Central memory CD4-positive, alpha-beta T cell (primary cell): Measurements from ENCODE around the gene NQO2.
"Not testable (repeated sequence)": the region's sequence is repeated elsewhere in the genome, so short reads cannot be mapped to it uniquely, and the experiment has no call there.

Experiments used
- DNase-seq: peaks from one replicate; pipeline ENCODE4 v3.0.0; 2022

Gene NQO2

GRCh38 chr6:2989332-2990247 is 10.1 kb upstream of the NQO2 start:
- peak; percentile 91 for DNase-seq

- peak; percentile 10 for DNase-seq
These were observed 9.3 kb upstream of the NQO2 start for GRCh38 chr6:2990248-2990931.

DNA sequence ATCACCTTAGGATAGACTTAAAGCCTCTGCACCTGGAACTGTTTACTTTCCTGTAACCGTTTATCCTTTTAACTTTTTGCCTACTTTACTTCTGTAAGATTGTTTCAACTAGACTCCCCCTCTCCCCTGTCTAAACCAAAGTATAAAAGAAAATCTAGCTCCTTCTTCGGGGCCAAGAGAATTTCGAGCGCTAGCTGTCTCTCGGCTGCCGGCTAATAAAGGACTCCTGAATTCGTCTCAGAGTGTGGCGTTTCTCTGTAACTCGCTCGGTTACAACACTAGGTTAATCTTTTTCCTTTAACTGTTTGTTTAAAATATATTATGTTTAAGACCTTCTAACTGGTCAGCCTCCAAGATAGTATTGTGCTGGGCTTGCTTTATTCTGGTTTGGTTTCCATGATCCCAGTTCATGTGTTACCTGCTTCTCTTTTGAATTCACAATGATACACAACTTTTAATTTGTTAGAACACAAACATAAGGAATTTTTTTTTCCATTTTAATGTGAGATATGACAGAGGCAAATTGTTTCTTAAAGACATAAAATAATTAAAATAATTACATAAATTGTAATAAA is 8.7 kb upstream of the NQO2 start:
- no peak for DNase-seq

GRCh38 chr6:2992330-2992979 is 7.2 kb upstream of the NQO2 start:
- no peak for DNase-seq

GRCh38 chr6:2993755-2994317 is 5.9 kb upstream of the NQO2 start:
- DNase-seq: no peak

- DNase-seq: peak; percentile 73
These were observed 1.3 kb upstream of the NQO2 start for GRCh38 chr6:2998249-2998997.

DNA sequence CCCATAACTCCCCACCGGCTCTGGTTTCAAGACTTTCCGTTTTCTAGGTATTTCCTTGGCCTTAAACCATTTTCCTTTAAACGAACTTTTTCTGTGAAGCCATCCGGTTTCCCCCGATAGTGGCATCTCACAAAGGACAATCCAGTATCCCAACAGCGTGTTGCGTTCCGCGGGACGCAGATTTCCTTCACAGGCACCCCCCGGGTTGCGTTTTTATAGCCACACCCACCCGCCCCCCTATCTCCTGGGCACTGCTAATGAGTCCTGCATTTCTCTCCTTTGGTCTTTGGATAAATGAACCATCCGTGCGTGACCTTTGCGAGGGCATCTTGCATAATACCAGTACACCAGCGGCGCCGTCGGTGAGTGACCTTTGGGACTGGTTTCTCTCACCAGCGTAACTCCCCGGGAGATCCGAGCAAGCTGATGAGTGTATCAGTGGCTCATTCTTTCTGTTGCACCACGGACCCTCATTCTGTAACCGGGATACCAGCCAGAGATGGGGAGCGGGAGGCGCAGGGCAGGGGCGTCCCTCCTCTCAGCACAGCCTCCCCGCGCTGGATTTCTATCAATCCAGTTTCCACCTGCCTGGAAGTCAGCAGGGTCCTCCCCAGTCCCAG is 586 bp upstream of the NQO2 start:
- no peak for DNase-seq

- no peak for DNase-seq
These were observed 1.6 kb downstream of the NQO2 start for GRCh38 chr6:3001146-3001772.

GRCh38 chr6:3001773-3002293 is 2.1 kb downstream of the NQO2 start:
- peak; percentile 49 for DNase-seq

GRCh38 chr6:3003226-3003625 is 3.5 kb downstream of the NQO2 start:
- not testable (repeated sequence) for DNase-seq

- DNase-seq: no peak
These were observed 5.4 kb downstream of the NQO2 start for GRCh38 chr6:3005077-3005476.

DNA sequence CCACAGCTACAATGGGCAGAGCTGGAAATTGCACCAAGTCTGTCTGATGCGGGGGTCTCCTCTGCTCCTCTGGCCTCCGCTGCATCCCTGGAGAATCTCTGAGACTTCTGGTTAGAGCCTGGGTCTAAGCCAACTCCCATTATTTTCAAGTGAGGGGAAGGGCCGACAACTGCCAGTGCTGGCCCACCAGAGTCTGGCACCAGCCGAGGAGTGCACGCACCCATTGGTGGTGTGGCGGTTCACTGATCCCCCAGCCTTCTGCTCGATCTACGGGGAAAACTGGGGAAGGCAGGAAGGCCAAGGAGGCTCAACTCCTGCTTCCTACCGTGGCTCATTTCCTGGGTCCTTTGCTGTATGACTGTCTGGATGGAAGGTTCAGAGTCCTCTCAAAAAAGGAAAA is 6.2 kb downstream of the NQO2 start:
- no peak for DNase-seq

DNA sequence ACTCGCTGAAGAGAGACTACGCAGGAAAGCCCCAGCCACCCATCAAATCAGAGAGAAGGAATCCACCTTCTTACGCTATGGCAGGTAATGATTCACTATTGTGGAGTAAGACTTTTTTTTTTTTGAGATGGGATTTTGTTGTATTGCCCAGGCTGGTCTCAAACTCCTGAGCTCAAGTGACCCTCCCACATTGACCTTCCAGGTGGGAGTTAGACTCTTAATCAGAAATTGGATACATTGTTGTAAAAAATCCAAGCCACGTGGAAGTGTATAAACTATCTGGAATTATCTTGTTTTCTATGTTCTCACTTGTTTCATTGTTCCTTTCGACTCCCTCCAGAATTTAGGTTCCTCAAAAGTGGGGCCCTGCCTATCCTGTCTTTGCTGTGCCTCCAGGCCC is 6.8 kb downstream of the NQO2 start:
- DNase-seq: no peak

- no peak for DNase-seq
These were observed 7.9 kb downstream of the NQO2 start for GRCh38 chr6:3007571-3007970.

GRCh38 chr6:3008712-3009265 is 9.1 kb downstream of the NQO2 start:
- not testable (repeated sequence) for DNase-seq

- no peak for DNase-seq
These were observed 10.2 kb downstream of the NQO2 start for GRCh38 chr6:3009930-3010329.

DNA sequence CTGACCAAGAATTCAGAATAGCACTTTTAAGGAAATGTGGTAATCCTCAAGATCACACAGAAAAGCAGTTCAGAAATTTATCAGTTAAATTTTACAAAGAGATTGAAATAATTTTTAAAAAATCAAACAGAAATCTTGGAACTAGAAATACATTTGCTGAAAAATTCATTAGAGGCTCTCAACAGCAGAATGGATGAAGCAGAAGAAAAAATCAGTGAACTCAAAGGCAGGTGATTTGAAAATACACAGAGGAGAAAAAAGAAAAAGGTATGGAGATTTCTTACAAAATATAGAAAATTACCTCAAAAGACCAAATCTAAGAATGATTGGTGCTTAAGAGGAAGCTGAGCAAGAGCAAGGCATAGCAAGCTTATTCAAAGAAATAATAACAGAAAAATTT is 11.5 kb downstream of the NQO2 start:
- DNase-seq: no peak

DNA sequence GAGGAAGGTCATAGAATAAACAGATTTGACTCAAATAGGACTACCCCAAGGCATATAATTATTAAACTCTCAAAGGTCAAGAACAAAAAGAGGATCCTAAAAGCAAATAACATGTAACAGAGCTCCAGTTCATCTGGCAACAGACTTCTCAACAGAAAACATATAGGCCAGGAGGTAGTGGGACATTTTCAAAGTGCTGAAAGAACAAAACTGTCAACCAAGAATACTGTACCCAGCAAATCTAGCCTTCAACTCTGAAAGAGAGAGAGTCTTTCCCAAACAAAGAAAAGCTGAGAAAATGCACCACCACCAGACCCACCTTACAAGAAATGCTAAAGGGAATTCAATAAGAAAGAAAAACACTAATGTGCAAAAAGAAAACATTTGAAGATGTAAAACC is 11.9 kb downstream of the NQO2 start:
- no peak for DNase-seq

GRCh38 chr6:3013486-3013885 is 13.8 kb downstream of the NQO2 start:
- no peak for DNase-seq

- no peak for DNase-seq
These were observed 14.4 kb downstream of the NQO2 start for GRCh38 chr6:3013901-3014674.
